Activated T-cell treated with anti-CD3 and anti-CD28 coated beads, Interleukin-2, amount 50 U/mL, for 1 hour (primary cell): ENCODE data around the gene MAP3K6.

ENCODE experiments used
- DNase-seq: peaks from one replicate; pipeline ENCODE4 v3.0.0-alpha.2; 2020

Gene MAP3K6

DNA sequence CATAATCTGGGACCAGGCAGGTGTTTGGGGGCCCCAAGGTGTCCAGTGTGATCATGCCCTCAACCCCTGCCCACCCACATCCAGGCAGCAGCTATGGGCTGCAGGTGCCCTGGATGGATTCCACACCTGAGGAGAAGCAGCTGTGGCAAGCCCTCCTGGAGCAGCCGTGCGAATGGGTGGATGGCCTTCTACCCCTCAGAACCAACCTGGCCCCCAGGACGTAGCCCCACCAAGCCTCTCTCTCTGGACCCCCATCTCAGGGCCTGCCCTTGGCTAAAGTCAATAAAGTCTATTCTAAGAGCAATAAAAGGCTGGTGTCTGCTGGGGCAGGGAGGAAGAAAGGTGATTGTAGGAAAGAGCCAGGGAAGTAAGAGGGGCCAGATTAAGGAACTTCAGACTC lies 13.1 kb downstream of the MAP3K6 start:
- no peak for DNase-seq

DNA sequence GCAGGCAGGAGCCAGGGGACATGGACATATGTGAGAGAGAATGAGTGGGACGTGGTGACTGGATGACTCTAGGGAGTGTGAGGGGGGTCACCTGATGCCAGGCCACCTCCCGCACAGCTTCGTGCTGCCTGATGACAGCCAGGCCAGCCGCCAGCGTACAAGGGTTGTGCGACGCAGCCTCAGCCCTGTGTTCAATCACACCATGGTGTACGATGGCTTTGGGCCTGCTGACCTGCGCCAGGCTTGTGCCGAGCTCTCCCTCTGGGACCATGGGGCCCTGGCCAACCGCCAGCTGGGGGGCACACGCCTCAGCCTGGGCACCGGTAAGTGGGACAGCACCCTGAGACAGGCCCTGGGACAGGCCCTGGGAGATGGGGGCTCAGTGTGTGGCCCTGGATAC lies 13.6 kb downstream of the MAP3K6 start:
- no peak for DNase-seq

DNA sequence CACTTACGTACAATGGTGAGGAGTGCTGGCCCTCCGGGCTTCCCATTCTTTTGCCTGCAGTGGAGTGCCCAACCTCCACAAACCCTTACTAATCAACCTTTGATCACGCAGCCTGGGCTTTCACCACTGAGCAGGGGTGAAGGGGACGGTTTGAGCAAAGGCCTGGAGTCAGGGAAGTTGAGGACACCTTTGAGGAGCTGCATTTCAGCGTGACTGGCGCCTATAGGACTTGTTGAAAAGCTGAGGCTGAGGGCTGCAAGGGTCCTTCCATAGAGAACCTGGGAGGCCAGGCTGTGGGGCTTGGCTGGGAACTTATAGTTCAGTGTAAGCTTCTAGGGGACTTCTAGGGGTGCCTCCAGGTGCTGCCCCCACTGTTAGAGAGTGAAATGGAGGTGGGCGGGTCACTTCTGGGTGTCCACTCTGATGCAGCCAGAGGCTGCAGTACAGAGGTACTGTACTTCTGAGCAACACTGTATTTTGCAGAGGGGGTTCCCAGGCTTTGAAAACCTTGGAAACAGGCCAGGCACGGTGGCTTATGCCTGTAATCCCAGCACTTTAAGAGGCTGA lies 15.1 kb downstream of the MAP3K6 start:
- DNase-seq = no peak

DNA sequence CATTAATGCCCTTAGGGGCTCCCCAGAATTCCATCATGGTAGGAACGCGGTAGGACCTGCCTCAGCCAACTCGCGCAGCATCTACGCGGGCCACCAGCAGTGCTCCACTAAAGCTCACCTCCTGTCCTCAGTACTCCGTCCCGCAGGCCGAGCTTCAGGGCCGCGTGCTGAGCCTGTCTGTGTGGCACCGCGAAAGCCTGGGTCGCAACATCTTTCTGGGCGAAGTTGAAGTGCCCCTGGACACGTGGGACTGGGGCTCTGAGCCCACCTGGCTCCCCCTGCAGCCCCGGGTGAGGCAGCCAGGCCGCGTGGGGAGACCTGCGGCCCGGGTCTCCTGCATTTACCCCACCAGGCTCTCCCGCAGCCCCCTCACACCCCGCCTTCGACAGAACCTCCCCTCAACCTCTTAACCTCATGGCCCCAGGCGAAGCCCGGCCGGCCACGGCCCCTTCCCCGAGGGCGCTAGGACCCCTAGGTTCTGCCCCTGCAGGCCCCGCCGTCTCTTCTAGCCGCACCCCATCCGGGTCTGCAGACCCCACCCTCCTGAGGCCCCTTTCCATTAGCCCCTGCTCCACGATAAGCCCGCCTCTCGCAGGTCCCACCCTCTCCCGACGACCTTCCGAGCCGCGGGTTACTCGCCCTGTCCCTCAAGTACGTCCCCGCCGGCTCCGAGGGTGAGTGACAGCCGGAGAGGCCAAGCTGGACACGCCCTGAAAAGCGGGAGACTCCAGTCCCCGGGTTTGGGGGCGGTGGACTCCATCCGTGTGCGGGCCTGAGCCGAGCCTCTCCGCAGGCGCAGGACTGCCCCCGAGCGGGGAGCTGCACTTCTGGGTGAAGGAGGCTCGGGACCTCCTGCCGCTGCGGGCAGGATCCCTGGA lies 15.9 kb downstream of the MAP3K6 start:
- no peak for DNase-seq

DNA sequence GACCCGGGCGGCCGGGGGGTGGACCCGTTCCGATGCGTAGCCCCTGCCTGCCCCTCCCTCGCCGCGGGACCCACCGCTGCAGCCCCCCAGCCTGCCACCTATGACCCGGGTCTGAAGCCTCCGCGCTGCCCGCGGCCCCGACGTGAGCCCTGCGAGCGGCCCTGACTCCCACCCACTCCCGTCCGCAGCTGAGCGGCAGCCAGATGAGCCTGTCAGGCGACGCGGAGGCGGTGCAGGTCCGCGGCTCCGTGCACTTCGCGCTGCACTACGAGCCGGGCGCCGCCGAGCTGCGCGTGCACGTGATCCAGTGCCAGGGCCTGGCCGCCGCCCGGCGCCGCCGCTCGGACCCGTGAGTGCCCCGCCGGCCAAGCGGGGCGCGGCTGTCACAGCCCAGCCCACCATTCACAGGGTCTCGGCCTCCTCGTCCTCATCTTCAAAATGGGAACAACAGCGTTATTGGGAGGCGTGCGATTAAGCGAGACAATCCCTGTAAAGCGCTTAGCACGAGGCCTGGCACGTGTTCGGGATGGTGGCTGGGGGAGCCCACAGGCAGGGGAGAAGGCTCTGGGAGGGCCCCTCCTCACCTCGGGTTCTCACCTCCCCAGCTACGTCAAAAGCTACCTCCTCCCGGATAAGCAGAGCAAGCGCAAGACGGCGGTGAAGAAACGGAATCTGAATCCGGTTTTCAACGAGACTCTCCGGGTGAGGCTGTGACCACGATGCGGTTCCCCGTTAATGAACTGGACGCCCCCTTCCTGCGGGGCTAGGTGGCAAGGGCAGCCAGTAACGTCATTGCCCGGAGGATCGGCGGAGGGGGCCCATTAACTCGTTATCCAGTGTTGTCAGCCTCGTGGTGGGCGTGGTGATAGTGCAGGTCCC lies 16.7 kb downstream of the MAP3K6 start:
- peak; percentile 28 for DNase-seq

DNA sequence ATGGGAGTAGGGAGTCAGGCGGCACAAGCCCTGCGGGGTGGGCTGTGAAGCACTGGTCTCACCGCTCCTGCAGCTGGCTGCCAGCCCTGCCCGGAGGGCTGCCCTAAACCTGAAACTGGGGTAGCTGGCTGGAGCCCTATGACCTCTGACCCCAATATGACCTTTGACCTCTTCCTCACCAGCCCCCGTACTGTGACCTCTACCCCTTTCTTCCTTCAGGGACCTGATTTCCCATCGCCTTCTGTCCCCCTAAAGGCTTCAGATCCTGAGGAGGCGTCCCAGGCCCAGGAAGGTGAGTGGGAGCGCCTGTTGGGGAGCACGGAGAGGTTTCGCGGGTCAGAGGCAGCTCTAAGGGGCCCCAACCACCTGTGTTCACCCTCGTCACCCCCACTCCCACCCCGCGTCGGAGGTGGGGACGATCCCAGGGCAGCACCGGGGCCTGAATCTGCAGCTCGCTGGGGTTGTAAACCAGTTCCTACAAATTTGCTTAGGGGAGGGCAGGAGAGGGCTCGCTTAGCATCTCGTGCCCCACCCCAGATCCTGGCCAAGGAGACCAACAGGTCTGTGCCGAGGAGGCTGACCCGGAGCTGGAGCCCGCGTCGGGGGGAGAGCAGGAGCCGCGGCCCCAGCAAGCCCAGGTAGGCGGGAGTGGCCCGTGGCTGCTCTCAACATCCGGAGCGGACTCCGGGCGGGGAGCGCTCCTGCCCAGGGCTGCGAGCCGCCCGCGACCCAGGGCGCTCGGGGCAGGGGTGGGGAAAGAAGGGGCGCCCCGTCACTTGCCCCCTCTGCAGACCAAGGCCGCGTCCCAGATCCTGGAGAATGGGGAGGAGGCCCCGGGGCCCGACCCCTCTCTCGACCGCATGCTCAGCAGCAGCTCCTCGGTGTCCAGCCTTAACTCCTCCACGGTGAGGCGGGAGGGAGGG lies 17.6 kb downstream of the MAP3K6 start:
- DNase-seq = peak; percentile 52

DNA sequence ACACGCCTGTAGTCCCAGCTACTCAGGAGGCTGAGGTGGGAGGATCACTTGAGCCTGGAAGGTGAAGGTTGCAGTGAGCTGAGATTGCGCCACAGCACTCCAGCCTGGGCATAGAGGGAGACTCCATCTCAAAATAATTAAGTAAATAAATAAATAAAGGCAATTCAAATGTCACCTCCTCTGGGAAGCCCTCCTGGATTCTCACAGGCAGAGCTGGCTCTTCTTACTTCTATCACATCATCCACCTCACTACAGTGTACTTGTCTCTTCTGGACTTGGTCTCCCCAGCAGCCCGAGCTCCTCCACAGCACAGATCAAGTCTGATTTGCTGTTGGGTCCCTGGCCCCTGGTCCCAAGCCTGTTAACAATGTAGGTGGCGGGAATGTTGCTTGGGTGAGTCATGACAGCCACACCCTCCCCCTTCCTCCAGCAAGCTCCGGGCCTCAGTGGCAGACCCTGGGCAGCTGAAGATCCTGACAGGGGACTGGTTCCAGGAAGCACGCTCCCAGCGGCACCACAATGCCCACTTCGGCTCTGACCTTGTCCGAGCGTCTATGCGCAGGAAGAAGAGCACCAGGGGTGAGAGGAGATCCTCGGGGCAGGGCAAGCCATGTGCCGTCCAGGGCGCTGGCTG lies 19.7 kb downstream of the MAP3K6 start:
- DNase-seq = no peak

DNA sequence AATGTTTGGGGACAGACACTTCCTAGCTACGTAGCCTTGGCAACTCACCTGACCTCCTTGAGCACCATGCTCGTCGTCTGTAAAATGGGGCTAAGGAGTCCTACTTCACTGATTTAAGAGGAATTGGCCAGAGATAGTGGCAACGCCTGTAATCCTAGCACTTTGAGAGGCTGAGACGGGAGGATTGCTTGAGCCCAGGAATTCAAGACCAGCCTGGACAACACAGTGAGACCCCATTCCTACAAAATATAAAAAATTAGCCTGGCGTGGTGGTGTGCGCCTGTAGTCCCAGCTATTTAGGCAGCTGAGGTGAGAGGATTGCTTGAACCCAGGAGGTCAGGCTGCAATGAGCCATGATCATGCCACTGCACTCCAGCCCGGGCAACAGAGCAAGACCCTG lies 20.4 kb downstream of the MAP3K6 start:
- no peak for DNase-seq

DNA sequence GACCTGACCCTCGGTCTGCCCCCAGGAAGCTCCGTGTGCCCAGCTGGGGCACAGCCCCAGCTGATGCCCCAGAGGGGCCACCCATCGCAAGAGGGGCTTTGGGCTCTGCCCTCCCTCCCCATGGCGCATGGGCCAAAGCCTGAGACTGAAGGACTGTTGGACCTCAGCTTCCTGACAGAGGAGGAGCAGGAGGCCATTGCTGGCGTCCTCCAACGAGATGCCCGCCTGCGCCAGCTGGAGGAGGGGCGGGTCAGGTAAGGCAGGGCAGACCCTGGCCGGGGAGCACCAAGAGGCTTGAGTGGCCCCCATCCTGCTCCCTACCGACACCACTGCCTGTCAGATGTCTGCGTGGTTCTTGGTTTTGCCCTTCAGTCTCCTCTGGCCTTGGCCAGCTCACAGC lies 21.5 kb downstream of the MAP3K6 start:
- DNase-seq = no peak

DNA sequence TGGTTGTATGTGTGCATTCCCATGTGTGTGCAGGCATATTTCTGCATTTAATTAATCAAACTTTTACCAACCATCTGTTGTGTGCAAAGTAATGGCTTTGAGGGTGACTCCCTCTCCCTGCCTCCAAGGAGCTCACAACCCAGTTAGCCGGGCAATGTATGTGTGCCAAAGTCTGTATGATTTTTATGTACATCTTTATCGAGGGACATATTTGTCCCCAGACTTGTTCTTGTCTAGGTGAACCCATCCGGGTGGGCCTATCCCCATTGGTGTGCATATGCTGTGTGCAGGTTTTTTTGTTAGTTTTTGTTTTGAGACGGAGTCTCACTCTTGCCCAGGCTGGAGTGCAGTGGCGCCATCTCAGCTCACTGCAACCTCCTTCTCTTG lies 23.1 kb downstream of the MAP3K6 start:
- no peak for DNase-seq

DNA sequence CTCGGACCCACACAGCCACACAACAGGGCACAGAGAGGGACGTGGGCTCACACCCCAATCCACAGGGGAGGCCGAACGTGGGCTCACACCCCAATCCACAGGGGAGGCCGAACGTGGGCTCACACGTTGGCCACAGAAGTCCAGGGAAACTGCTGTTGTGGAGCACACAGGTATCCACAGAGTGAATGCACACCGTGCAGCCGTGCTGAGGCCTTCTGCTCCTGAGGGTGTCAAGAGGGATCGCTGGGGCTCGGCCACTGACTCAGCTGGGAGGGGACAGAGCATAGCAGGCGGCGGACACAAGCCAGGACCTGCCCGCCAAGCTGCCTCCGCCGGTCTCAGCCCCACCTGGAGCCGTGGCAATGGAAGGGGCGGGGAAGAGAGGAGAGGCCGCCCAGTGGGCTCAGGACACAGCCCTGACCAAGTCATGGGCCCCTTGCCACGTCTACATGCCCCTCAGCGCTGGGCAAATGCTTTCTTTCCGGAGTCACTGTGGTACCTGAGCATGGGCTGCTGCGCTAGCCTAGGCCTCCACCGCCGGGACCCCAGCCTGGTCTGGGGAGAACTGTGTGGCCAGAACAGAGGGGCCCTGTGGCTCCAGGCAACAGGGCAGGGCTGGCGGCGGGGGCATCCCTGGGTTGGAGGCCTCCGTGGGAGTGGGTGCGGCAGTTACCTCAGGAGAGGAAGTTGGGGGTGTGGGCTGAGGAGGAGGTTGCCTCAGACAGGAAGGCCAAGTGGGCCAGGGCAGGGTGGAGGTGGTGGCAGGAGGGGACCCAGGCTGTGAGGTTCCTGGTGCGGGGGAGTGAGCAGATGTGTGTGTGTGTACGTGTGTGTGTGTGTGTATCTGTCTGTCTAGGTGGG lies 23.8 kb downstream of the MAP3K6 start:
- DNase-seq = peak; percentile 71

DNA sequence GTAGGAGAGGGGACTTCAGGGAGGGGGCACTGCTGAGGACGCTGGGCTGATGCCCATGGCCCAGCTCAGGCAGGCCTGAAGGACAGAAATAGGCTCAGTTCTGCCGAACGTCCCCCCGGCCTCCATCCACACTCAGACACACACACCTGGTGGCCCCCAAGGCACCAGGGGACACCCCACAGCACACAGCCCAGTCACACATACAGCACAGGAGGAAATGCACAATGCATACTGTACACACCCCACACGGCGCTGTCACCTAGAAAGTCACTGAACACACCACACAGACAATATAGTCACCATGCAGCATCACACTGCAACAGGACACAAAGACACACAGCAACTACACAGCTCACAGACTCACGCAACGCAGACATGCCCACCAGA lies 24.4 kb downstream of the MAP3K6 start:
- DNase-seq = peak; percentile 37

DNA sequence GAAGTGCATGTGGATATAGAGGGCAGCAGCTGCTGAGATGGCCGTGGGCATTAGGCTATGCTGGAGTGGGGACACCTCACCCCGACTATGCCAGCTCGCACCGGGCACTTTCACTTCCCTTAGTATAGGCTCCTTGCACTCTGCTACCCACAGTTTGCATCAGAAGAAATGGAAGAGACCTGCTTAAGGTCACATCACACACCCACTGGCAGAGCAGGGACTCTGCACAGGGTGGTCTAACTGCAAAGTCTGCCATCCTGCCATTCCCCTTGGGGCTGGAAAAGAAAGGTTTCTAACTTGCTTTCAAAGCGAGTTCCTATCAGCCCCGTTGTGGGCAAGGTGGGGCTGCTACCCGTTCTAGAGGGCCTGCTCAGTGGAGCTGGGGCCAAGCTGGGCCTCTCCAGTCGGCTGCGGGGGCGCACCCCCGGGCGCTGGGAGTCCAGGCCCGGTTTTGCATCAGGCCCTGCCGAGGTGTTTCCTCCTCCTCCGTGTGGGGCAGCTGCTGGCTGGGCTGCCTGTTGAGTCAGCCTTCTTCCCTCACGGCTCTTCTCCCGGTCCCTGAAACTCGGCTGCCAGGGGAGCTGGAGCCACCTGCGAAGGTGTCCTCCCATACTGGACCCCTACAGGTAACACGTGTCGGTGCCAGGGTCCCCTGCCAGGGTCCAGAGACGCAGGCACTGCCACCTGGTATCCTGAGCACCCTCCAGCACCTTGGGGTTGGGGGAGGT lies 25.1 kb downstream of the MAP3K6 start, which contains the start of gene SYTL1:
TSS of gene SYTL1 (plus strand) at position 498 of the 728 bp plus-strand sequence. CDS start 3,313 bp downstream, outside the sequence.
- DNase-seq = peak; percentile 75

DNA sequence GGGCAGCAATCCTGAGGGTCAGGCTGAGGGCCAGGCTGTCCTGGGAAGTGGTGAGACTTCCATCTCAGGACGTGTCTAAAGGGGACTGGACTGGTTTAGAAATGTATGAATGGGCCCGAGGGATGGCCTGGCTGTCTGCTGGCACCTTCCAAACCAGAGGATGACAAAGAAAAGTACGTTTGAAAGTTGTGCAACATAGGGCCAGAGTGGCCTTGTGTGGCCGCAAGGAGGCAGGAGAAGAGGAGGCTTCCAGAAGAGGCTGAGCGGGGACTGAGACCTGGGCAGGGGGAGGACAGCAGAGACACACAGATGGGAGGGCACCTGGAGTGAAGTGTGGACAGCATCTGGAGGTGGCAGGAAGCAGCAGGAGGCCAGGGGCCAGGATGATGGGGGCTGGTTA lies 27.5 kb downstream of the MAP3K6 start:
- no peak for DNase-seq

DNA sequence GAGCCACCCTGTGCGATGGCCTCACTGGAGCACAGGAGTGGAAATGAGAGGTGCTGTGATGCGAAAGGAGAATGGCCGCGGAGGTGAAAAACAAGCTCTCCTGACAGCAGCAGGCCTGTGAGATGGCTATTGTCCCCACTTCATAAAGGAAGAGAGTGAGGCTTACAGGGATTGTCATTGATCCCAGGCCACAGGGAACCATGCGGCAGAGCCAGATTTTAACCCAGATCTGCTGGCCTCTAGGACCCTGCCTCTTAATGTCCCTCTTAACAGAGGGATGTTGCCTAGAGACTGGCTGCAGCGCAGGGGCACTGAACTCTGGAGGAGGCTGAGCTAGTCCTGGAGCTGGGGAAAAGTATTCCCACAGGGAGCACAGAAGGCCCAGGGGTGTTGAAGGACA lies 28.0 kb downstream of the MAP3K6 start:
- DNase-seq = no peak

DNA sequence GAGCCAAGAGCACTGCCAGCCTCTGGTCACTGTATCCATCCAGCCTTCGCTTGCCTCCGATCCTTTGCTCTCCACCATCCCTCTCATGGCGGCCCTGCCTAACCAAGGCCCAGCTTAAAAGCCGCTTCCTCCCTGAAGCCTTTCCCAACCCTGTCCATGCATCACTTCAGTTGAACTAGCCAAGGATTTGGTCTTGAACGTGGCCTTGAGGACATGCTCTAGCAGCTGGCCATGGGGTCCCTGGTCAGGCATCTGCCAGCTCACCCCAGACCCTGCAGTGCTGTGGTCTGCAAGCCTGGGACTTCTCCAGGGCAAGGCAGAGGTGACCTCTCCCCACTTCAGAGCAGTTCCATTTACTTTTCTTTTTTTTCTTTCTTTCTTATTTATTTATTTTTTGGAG lies 30.0 kb downstream of the MAP3K6 start:
- DNase-seq = no peak

DNA sequence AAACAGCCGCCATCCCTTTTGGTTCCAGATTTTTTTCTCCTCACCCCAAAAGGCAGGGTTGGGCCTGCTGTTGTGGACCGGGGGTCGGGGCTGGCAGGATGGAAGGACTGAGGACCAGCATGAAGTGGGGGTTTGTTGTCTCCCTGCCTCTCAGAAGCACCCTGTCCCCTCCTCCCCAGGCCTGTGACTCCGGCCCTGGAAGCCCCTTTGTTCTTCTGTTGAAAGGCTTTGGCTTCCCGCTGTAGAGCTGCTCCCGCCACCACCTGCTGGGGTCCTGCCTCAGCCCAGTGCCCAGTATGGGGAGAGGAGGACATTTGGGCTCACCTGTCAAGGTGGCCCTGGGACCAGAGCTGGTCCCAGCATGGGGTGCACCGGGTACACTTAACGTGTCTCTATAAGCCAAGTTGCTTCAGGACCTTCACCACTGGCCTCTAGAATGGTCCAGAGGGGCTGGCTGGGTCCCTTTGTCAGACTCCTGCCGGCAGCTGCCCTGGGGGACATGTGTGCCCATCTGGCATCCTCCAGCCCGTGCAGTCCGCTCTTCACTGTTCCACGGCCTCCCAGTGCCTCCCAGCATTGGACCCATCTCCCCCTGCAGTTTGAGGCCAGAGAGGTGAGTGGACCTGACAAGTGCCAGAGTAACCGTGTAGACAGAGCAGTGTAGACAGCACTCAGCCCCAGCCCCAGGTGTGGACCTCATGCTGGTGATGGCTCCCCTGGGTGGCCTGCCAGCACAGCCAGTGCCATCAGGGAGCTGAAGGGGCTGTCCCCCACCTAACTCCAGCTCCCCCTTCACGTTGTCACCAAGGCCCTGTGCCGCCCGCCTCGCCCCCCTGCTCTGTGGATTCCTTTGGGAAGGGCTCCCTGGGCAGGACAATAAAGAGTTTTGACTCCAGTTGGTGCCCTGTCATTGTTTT lies 31.0 kb downstream of the MAP3K6 start:
- DNase-seq = no peak

DNA sequence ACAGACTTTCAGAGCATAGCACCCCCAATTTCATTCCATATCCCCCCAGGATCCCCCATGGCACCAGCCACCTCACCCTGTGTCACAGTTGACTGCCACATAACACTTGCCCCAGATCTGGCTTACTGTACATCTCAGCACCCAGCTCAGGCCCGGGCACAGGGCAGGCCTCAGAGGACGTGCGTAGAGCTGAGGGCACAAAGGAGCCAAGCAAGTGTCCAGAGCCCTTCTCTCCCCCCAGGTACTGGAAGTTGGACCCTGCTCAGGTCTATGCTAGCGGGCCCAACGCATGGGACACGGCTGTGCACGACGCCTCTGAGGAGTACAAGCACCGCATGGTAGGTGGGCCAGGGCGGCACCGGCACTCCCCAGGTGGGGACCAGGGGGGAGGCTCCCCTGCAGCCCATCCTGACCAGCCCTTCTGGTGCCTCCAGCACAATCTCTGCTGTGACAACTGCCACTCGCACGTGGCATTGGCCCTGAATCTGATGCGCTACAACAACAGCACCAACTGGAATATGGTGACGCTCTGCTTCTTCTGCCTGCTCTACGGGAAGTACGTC lies 33.0 kb downstream of the MAP3K6 start:
- DNase-seq = no peak
